T-helper 9 cell (primary cell): Measurements from ENCODE around the gene AFF1.
"Not testable (repeated sequence)": the region's sequence is repeated elsewhere in the genome, so short reads cannot be mapped to it uniquely, and the experiment has no call there.

Experiments
- DNase-seq: peaks from one replicate; pipeline ENCODE4 v3.0.0-alpha.2; 2020

The AFF1 gene

GRCh38 chr4:87017580-87018342 lies 83.0 kb downstream of the AFF1 start:
- DNase-seq: no peak

- no peak for DNase-seq
Measured at GRCh38 chr4:87018753-87019152, 83.9 kb downstream of the AFF1 start.

- DNase-seq: no peak
Measured at GRCh38 chr4:87019246-87019791, 84.5 kb downstream of the AFF1 start.

GRCh38 chr4:87019898-87020297 lies 85.1 kb downstream of the AFF1 start:
- DNase-seq: no peak

GRCh38 chr4:87024201-87024600 lies 89.4 kb downstream of the AFF1 start:
- DNase-seq: no peak

- DNase-seq: no peak
Measured at GRCh38 chr4:87025023-87025613, 90.3 kb downstream of the AFF1 start.

GRCh38 chr4:87025614-87026041 lies 90.8 kb downstream of the AFF1 start:
- no peak for DNase-seq

GRCh38 chr4:87026800-87027495 lies 92.1 kb downstream of the AFF1 start:
- DNase-seq: no peak

- DNase-seq: no peak
Measured at GRCh38 chr4:87029356-87029755, 94.5 kb downstream of the AFF1 start.

- no peak for DNase-seq
Measured at GRCh38 chr4:87030124-87030523, 95.3 kb downstream of the AFF1 start.

- DNase-seq: no peak
Measured at GRCh38 chr4:87030755-87031441, 96.1 kb downstream of the AFF1 start.

GRCh38 chr4:87031920-87032319 lies 97.1 kb downstream of the AFF1 start:
- no peak for DNase-seq

GRCh38 chr4:87032884-87033533 lies 98.2 kb downstream of the AFF1 start:
- DNase-seq: no peak

GRCh38 chr4:87033902-87034301 lies 99.1 kb downstream of the AFF1 start:
- DNase-seq: no peak

GRCh38 chr4:87034527-87034926 lies 99.7 kb downstream of the AFF1 start:
- DNase-seq: no peak

- no peak for DNase-seq
Measured at GRCh38 chr4:87035881-87036509, 101.2 kb downstream of the AFF1 start.

GRCh38 chr4:87036713-87037112 lies 101.9 kb downstream of the AFF1 start:
- no peak for DNase-seq

- not testable (repeated sequence) for DNase-seq
Measured at GRCh38 chr4:87037171-87037570, 102.4 kb downstream of the AFF1 start.

- no peak for DNase-seq
Measured at GRCh38 chr4:87037671-87038334, 103.0 kb downstream of the AFF1 start.

- no peak for DNase-seq
Measured at GRCh38 chr4:87038837-87039615, 104.2 kb downstream of the AFF1 start.

GRCh38 chr4:87041141-87041540 lies 106.3 kb downstream of the AFF1 start:
- no peak for DNase-seq
